HG03175 (cell line): Measurements from ENCODE around the gene CAMK2A.

Source experiments
- ATAC-seq: cut with Tn5 transposase; IDR thresholded peaks from one replicate; pipeline ENCODE4 v1.9.1; 2021; ENCODE audit warnings: mild to moderate bottlenecking, moderate library complexity; ENCODE audit not compliant: unreplicated experiment

The CAMK2A gene

GRCh38 chr5:150215979-150216944 lies 73.3 kb downstream of the CAMK2A start:
- no peak for ATAC-seq

- ATAC-seq, result no peak
Observed at GRCh38 chr5:150214289-150214688, 75.3 kb downstream of the CAMK2A start.

- no peak for ATAC-seq
Observed at GRCh38 chr5:150213530-150213929, 76.0 kb downstream of the CAMK2A start.

DNA sequence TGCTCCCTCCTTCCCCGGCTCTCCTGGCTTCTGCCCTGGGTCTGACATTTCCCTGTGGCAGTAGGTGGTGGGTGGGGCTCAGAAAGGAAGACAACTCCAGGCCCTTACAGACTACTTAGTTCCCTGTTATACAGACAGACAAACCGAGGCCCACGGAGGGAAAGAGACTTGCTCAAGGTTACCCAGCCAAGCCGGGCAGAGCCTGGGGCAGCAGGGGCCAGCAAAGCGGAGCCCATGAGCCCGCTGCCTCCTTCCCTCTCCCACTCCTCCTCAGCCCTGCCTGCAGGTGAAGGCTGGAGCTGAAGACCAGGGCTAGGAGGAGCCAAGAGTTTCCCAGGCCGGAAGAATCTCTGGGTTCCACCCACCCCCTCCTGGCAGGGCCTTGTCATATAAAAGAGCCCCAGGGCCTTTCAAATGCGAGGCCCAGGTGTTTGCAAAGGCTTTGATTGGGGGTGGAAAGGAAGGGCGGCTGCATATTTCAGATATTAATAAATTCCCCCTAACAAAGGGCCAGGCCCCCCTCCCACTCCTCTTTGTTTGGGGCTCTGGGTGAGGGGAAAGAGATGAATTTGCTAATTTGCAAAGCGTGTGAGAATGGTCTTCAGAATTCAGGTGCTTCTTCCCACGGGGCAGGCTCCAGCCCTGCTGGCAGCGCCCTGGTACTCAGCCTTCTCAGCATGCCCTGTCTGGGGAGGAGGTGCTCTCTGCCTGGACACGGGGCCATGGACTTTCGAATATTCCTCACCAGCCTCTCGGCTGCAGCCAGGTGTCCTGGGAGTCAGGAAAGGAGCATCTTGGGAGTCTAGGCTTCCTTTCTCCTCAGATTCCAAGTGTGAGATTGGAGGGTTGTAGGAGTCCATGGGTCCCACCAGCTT lies 78.2 kb downstream of the CAMK2A start:
- no peak for ATAC-seq

- no peak for ATAC-seq
Observed at GRCh38 chr5:150210644-150211043, 78.9 kb downstream of the CAMK2A start.

- no peak for ATAC-seq
Observed at GRCh38 chr5:150209099-150209635, 80.4 kb downstream of the CAMK2A start.

DNA sequence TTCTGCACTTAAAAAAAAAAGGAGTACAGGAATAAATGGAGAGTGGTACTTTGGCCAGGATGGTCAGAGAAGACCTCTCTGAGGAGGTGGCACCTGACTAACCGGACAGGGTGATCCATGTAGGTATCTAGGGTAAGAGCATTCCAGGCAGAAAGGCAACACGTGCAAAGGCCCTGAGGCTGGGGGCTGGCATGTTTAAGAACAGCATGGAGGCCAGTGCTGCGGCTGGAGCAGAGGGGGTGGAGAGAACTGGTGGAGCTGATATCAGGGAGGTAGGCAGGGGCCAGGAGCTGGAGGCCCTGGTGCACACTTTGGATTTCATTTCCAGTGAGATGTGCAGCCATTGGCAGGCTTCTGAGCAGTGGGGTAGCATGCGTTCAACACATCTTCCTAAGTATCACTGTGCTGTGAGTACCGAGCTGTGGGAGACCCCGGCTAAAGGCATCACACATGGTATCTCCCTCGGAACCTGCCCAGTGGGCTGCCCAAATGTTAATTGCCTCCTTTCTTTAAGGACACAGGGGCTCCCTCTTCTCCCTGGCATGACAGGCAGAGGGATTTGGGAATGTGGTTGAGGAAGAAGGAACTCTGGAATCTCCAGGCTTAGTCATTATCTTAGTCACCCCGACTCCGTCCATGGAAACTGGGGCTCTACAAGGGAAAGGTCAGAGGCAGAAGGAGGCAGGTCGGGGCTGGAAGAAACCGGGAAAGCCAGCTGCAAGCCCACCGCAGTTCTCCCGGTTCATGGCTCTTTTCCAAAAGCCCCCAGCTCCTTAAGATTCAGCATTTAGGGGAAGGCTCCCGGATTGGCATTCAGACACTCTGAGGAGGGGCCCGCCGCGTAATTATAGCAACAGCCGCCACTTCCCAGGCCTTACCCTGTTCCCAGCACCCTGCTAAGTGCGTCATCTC lies 81.1 kb downstream of the CAMK2A start:
- no peak for ATAC-seq

DNA sequence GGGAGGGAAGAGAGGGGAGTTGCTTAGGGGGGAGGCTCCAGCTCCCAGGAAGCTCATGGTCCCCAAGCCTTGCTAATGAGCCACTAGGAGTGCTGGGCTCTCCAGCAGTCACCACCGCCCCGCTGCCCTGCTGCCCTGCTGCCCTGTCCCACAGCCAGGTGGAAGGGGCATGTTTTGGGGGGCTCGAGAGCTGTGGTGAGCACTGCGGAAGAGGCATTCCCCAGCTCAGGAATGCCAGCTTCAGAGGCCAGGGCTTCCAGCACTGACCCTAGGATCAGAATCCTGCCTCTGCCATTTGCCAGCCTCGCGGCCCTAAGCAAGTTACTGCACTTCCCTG lies 82.8 kb downstream of the CAMK2A start:
- ATAC-seq, result no peak

- ATAC-seq, result no peak
Observed at GRCh38 chr5:150206098-150206778, 83.3 kb downstream of the CAMK2A start.

- no peak for ATAC-seq
Observed at GRCh38 chr5:150204590-150204960, 85.0 kb downstream of the CAMK2A start.

DNA sequence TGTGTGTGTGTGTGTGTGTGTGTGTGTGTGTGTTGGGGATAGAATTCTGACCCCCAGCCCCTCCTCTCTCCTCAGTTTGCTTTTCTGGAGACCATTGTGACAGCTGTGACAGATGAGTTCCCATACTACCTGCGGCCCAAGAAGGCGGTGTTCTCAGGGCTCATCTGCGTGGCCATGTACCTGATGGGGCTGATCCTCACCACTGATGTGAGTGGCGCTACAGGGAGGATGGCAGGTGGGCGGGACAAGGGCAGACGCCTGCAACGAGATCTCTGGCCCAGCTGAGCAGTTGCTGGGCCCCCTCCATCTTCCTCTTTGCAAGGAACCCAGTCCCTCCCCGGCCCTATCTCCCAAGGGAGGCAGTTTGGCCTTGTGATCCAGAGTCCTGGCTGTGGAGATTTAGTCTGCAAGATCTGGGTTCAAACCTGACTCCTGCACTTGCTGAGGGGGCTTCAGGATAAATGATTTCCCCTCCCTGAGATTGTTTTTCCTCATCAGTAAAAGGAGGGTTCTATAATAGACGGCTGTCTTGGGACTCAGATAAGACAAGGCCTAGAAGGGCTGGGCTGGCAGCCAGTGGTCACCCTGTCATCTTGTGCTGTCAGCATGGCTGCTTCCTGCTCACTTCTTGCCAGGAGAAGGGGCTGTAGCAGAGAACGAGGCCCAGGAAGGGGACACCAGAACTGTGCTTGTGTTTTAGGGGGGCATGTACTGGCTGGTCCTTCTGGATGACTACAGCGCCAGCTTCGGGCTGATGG lies 85.6 kb downstream of the CAMK2A start:
- no peak for ATAC-seq

DNA sequence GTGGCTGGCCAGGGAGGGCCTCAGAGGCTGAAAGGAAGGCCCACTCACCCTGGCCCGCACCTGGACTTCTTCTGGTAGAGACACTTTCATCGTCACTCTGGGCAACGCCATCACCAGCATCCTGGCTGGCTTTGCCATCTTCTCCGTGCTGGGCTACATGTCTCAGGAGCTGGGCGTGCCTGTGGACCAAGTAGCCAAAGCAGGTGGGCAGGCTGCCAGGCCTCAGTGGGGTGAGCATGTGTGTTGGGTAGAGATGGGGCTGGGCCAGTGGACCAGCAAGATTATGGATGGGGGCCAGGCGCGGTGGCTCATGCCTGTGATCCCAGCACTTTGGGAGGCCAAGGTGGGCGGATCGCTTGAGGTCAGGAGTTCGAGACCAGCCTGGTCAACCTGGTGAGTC lies 87.1 kb downstream of the CAMK2A start:
- no peak for ATAC-seq

DNA sequence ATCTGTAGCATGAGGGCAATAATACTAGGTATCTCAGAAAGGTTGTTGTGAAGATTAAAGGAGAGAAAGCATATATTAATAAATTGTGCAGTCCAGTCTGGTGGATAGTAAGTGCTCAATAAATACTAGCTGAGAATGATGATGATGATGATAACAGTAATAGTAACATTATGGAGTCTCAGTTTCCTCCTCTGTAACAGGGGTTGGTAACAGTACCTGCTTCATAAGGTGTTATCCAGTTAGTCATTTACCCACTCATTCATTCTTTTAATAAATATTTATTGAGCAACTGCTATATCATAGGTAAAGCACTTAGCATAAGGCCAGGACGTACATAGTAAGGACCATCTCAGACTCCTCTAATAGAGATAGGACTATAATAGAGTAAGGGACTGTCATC lies 92.1 kb downstream of the CAMK2A start:
- no peak for ATAC-seq

GRCh38 chr5:150196986-150197385 lies 92.6 kb downstream of the CAMK2A start:
- ATAC-seq, result no peak

GRCh38 chr5:150196514-150196913 lies 93.1 kb downstream of the CAMK2A start:
- no peak for ATAC-seq

DNA sequence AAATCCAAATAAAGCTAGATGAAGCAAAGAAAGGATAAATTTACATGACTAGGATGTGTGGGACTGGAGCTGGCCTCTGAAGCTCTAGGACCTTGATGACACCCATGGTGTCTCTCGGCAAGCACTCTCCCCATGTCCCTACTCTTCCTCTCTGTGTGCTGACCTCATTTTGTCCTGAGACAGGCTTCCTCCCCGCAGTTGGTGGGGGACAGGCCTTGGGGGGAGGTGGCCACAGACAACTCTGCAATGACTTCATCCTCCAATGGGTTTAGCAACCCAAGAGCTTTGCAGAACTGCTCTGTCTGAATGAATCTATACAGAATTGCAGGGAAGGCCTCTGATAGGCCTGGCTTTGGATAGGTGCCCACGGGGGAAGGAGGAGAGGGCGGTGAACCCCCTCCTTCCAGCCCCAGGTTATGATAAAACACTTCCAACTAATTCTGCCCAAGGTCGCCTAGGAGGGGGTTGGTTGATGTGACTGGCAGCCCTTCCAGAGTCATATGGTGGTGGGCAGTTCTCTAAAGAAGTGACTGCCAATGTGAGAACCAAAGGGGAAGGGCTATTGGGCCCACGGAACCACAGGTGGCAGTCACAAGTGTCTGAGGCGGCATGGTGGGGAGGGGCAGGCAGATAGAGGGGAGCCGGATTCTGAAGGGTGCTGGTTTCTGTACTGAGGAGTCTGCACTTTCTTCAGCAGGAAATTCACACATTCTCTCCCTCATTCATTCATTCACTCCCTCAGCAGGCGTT lies 93.7 kb downstream of the CAMK2A start:
- ATAC-seq, result no peak

DNA sequence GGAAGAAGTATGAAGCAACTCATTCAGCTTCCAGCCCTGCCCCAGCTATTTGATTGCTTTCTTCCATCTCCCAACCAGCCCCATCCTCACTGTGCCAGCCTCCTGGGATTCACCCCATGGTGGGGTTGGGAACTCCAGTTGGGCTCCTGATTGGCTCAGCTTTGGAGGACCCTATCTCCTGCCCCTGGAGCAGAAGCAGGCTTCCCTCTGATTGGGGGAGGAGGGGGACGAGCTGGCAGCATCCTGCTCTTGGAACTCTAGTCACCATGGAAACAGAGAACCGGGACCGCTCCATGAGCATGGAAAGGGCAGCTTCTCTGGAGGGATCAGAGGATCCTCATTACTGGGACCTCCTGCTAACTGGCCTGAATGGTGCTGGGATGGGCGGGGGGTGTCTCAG lies 97.1 kb downstream of the CAMK2A start:
- no peak for ATAC-seq

DNA sequence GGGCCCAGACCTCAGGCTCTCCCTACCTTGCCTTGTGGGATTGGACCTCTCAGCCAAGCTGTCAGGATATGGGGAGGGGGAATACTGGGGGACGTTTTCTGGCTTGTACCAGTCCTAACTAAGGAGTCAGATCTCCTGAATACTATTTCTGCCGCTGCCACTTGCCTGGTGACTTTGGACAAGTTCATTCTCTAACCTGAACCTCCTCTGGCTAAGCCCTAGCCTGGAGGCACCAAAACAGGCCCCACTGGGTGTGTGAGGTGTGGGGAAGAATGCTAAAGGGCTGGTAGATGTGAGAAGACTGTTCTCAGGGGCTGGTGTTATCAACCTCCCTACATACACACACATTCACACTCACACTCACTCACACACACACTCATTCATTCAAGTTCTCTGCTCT lies 98.6 kb downstream of the CAMK2A start:
- ATAC-seq, result no peak
